CD4-positive, alpha-beta T cell treated with Interleukin-4 for 4 hours (primary cell): Measurements from ENCODE around the gene ZNF652.
A peak's percentile ranks its signal among the peaks of the same experiment; 100 is the strongest.
"Not testable (repeated sequence)": the region's sequence is repeated elsewhere in the genome, so short reads cannot be mapped to it uniquely, and the experiment has no call there.

Experiments used
- DNase-seq: peaks from one replicate; pipeline ENCODE4 v3.0.0-alpha.2; 2020

ZNF652 gene

DNA sequence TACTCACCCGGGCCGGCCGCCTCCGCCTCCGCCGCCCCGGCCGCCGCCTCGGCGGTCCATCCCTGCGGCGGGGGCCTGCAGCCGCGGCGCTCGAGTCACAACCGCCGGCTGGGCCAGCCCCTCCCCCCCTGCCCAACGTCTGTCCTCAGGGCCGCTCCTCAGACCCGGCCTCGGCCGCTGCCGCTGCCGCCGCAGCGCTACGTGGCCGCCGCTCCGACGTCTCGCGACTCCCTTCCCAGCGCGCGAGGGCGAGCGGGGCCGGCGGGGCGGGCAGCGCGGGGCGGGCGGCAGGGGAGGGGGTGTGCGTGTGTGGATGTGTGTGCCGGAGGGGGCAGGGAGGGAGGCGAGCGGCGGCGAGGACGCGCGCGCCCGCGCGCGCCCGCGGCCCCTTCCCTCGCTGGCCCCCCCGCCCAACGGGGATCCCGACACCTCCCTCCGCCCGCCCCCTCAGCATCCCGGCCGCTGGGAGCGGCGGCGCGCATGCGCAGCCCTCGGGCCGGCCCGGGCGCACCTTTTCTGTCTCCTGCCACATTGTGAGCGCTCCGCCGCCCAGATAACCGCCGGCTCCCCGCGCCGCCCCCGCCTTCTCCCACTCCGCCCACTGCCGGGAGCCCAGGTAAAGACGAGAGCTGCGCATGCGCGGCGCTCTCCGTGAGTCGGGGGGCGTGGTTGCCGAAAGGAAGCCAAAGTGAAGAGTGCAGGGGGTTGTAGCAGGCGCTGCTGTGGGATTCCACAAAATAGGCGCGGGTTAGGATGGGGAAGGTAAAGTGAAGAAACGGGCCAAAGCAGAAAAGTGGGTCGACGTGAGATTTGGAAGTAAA lies at the start of gene ZNF652:
Gene ZNF652, minus strand, starts transcription at position 349 of the 821 bp plus-strand sequence. CDS start 44,525 bp downstream, outside the sequence.
- DNase-seq = peak; percentile 97

DNA sequence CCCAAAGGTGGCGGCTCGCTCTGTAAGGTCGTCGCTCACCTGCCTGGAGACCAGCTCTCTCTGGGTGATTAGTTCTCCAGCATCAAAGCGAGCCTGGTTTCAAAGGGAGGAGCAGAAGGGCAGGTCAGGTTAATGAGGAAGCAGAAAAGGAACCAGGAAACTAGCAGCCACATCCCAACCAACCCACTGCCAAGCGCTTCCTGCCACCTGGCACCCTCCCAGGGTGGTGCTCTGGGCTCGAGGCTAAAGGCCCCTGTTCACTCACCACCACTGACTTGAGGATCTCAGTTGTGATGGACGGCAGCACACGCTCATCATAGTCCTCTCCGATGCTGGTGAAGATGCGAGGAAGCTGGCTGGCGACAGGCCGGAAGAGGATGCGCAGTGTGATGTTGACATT lies 47.0 kb upstream of the ZNF652 start:
- no peak for DNase-seq

DNA sequence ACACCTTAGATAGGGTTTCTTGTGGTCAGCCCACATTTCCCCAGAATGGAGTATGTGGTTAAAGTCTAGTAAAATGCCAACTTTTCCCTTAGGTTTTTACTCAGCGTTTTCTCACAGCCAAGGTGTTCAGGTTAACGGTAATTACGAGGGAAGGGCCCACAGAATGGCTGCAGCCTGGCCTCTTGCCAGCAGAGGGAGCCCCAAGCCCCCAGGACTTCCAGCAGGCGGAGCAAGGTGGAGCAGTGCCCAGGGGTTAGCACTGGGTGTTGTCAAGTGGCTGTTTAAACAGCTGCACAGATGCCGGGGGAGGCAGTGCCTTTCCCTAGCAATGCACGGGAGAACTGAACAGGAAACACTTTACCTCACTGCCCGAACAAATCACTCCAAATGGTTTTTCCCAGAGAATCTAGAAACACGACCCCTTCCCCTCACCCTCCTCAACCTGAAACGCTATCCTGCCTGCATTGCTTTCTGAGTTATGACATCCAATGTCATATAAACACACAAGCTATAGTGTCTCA lies 46.0 kb upstream of the ZNF652 start:
- peak; percentile 77 for DNase-seq

DNA sequence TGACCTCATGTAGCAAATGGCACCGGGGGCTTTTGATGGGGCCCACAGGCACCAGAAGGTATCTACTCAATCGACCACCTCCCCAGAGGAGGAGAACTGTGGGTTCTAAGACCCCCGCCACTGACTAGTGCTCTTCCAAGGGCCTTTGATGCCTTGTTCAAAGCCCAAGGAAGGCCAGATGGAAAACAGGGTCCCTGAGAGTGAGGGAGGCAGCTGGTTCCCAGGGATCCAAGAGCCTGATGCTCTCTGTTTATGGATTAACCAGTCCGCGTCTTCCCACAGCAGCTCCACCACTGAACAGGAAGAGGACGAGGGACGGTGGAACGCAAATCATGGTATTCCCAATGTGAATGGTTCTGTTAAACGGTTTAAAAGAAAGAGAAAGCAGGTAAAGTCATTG lies 45.0 kb upstream of the ZNF652 start:
- DNase-seq = no peak

DNA sequence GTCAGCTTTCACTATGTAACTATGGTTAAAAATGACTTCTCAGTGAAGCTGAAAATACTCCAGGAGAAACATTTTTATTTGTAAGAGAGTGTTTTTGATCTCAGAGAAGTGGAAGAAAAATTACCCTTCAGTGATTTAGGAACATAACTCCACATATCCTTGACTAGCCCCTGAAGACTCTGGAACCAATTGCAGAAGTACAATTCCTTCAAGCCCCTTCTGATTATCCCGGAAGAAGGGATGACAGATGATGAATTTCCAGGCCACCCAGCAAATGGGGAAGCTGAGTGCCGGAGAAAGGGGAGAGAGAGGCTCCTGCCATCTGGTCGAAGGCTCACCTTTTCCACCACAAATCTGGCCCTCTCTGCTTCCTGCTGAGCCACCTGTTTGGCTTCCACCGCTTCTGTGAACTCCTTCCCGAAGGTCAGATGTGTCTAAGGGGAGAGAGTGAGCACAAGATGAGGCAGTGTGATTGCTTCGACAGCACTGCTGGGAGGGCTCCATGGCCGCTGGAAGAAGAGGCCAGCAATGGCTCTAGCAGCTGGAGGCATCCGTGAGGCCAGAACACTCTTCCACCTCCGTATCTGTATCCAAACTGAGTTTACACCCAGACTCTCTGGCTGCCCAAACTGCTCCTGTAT lies 44.5 kb upstream of the ZNF652 start:
- DNase-seq = no peak

DNA sequence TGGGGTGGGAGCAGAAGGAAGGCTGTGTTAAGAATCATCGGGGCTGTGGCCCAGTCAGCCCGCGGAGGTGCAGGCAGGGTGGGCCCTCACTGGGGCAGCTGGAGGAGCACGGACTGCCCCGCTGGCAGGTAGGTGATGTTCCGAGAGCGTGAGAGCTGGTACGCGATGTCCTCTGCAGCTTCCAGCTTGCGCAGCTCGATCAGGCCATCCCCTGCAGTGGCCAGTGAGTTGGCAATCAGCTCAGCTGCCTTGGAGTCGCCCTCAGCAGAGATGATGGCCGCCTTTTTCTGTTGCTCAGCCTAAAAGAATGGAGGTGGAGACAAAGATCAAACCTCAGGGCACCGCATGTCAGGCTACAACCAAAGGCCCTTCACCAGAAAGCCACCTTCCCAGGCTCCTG lies 42.9 kb upstream of the ZNF652 start:
- DNase-seq = no peak

DNA sequence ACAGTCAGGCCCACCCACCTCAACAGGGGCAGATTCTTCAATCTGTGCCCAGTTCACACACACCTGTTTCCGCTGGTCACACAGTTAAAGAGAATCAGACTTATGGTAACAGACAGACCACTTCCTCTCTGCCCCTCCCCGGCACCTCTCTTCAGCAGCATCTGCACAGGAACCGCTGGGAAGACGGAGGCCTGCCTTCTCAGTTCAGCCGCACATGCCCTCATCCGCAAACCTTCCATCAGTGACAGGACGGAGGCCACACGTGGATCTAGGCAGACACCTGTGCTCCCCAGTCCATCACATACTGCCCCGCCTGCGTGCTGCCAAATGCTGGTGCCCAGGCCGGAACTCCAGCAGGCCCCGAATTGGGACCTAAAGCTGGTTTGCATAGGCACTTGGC lies 42.3 kb upstream of the ZNF652 start:
- peak; percentile 32 for DNase-seq

DNA sequence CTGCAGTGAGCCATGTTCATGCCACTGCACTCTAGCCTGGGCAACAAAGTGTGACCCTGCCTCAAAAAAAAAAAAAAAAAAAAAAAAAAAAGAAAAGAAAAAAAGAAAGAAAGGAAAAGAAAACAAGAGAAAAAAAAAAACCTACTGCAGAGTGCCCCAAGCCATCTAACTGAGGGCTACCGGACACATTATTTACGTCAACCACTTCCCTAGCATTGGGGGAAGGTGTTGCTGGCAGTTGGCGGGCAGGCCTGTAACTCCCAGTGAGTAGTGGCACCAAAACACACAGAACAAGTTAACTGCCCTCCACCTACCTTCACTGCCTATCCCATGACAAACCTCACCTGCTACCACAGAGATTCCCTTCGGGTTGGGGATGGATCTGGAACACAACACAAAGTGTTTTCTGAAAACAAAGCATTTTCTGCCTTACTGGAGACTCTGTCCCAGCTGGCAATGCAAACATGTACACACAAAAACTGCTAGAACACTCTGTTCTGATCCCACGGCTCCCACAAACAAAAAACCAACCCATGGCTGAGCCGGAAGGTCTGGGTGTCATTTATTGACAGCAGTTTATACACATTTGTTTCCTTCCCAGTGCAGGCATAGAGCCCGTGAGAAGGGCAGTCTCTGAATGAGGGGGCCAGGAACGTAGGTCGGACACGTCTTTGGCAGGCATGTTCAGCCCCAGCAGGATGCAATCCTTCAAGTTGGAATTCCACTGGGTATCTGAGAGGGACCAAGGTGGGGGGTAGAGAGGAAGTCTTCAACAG lies 41.7 kb upstream of the ZNF652 start:
- no peak for DNase-seq

DNA sequence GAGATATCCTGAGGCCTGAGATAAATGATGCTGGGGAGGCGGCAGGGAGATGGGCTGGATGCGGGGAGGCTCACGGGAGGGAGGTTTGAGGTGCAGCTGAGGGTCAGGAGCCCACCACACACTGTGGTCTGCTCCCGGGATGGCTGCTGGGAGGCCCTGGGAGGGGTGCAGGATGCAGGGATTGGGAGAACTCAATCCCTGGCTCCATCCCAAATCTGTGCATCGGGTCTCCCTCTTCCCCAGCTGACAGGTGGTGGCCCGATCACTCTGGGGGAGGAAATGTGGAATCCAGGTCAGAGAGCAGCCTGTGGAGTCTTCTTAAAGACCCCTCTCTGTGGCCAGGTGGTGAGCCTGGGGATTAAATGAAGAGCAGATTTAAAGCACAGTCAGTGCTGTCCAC lies 40.7 kb upstream of the ZNF652 start:
- no peak for DNase-seq

DNA sequence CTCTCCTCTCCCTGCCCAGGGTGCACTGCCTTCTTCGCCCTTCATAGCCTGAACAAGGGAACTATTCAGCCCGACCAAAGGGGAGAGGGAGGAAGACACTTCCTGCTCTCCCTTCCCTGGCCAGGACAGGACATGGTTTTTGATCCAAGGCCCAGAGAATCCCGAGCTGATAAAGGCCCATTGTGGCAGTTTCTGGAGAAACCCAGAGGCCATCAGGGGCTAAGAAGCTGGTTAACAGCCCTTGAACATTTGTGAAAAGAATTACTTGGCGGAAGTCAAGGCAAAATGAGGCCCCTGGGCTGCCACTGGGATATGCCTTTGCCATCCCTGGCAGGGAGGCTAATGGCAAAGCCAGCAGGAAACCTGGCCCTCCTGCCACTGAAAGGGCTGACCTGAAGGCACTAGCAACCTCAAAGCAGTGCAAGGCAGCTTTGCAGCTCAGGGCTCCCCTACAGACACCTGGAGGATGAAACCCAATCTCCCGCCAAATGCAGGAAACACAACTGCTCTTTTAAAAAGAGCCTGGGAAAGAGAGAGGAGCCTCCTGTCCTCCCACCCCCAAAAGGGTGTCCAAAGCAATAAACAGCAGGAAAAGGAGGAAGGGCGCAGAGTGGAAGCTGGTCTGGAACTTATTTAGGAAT lies 40.0 kb upstream of the ZNF652 start:
- DNase-seq = no peak

DNA sequence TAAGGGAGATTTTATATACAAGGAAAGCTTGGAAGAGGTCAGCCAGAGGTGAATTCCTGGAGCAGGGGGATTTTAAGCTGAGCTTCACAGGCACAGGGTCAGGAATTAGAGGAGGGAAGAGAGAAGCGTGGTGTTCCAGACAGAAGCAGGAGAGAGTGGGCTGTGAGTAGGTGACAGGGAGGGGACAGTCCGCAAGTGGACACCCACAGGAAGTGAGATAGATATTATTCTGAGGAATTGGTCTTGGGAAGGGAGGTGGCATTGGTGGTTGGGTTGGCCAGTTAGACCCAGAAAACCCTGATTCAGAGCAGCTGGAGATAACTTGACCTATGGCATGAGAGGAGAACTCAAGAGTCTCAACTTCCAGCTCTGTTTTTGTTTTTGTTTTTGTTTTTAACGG lies 37.9 kb upstream of the ZNF652 start:
- DNase-seq = no peak

DNA sequence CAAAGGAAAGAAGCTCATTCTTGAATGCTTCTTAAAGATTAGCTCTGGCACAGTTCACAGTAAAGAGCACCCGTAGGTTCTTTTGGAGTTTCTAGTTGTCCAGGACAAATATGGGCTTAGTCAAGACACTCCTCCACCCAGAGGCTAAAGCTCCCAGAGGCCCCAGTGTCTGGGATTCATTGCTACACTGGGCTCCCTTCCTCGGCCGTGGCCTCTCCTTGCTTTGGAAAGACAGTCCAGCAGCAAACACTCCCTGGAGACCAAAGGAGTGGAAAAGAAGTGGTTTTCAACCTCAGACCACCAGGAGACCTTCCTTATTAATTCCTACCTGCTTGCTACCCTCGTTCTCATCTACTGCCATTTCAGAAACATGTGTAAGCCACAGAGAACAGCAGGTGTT lies 35.5 kb upstream of the ZNF652 start:
- no peak for DNase-seq

DNA sequence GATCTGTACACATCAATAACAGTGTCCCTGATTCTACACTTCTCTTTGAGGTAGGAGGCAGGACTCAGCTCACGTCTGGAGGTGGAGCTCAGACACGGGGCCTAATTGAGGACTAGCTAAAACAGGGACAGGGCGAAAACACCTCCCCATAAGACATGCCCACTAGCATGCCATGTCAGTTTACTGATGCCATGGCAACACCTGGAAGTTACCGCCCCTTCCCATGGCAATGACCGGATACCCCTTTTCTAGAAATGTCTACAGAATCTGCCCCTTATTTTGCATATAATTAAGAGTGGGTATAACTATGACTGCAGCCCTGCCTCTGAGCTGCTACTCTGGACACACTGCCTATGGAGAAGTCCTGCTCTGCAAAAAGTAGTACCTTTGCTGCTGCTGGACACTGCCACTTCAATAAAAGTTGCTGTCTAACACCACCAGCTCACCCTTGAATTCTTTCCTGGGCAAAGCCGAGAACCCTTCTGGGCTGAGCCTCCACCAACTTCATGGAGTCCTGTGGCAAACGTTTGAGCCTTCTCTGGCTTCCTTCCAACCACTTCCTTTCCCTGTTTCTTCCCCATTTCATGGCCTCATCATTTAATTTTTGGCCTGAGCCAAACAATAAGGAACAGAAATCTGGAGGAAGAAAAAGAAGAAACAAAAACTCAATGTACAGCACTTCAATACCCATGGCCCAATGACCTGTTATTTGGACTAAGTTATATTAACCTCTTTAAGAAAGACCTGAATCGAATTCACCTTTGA lies 31.6 kb upstream of the ZNF652 start:
- DNase-seq = no peak

DNA sequence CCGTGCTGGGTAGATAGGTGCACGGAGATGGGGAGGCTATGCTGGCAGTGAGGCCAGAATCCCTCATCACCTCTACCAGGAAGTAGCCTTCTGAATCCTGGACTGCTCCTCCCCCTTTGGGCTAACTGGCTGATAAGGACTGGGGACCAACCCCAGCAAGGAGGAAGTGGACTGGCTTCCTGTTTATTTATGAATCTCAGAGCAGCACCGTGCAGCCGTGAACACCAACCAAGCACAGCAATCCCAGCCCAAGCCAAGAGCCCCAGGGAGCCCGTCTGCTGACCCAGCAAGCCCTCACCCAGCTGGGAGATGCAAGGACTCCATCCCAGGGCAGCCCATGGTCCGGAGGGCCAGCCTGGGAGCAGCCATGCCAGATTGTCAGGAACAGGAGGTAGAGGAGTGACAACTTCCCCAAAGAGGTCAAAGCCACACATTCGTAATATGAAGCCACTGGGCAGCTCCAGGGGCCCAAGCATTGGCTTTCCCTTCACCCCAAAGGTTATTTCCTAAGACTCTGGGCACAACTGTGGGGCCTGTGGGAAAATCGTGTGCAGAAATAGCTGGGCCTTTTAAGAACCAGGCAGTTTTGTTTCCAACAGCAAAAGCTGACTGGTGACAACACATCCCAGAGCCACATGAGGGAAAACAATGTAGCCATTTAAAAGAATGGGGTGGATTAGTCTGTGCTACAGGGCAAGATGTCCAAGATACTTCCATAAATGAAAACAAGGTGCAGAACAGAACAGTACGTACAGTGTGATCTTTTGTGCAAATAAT lies 28.7 kb upstream of the ZNF652 start:
- DNase-seq = peak; percentile 38

DNA sequence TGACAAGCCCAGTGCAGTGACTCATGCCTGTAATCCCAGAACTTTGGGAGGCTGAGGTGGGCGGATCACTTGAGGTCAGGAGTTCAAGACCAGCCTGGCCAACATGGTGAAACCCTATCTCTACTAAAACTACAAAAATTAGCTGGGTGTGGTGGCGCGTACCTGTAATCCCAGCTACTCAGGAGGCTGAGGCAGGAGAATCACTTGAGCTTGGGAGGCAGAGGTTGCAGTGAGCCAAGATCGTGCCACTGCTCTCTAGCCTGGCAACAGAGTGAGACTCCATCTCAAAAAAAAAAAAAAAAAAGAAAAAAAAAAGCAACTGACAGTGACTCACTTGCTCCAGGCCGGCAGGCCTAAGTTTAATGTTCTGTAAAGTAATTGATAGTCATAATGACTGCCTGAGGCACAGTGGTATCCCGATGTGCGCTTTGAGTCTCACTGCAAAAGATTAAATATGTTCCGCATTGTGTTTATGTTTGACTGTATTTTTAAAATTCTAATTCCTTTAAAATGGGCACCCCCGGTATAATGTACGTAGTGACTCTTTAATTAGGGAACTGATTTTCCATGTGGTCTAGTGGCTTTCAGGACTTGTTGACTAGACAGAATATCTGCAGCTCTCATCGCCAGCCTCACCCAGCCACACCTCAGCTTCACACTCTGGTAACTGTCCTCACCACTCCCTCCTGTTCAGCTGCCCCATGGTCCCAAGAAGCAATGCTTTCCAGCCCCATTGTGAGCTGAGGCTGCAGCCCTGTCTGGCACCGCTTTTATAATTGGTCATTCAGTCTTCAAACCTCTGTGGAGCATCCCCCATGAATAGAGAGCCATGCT lies 27.7 kb upstream of the ZNF652 start:
- DNase-seq = not testable (repeated sequence)

DNA sequence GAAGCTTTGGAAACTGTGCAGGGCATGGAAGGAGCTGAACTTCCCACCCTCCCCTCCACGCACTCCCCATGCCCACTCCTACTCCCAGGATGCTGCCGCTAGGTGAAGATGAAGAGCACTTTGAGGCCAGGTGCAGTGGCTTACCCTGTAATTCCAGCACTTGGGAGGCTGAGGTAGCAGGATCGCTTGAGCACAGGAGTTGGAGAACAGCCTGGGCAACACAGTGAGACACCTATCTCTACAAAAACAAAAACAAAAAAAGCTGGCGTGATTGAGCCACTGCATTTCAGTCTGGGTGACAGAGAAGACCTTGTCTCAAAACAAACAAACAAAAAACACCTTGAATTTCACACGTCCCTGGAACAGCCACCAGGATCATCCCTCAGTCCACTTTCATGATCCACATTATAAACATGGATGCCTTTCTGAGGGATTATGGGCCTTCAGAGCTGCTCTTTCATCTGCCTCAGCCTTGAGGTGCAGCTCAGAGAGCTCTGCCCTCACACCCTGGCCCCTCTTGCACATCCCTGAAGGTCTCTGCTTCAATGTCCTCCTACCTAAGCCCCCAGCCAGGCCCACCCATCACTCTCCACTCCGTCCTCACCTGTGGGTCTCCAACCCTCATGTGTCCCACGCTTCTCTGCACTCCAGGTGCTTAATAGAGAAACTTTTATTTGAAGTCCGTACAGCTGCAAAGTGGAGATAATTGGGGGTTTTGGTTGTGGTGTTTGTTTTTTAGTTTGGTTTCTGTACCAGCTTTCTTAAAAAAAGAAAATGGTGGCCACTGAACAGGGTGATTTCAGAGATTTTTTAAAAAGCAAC lies 26.9 kb upstream of the ZNF652 start:
- DNase-seq = no peak

DNA sequence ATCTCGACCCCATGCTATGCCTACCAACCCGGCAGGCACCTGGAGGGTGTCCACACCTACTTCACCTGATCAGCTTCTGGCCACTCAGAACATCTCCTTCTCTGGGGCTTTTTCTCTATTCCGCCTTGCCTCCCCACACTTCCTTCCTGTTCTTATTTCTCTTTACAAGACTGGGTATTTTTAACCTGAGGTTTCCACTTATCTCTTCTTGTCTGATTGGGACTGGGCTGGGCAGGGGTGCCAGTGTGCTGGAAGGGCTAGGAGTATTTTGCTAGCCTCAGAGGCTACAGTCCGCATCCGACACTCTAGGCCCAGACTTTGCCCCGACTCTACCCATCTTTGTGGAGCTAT lies 26.2 kb upstream of the ZNF652 start:
- peak; percentile 72 for DNase-seq

DNA sequence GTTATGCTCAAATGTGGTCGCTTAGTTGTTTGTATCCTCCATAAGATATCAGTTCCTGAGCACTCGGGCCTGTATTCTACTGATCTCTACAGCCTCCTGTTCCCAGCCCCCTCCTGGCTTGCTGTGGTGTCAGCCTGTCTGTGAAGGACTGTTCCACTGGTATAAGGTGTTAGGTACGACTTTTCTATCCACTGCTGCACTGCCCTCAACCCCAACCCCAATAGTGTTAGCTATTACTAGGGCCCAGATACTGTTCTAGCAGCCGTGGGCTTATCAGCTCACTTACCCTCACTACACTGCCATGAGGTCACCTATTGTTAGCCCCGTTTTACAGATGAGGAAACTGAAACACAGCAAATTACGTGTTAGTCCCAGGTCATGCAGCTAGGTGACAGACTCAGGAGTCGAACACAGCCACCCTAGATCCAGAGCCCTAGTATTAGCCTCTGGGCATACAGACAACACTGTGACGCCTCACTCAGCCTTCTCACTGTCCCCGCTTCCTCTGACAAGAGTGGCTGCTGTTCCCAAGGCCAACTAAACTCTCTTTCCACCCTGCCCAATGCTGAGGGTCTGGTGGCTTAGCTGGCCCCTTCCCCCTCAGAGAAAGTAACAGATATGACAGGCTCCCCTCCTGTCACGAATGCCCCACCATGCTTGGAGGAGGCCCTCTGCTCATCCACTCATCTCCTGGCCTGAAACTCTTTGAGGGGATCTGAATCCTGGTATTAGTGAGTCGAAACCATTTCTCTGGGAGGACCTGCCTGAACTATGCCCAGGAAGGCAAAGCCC lies 25.6 kb upstream of the ZNF652 start:
- peak; percentile 47 for DNase-seq

DNA sequence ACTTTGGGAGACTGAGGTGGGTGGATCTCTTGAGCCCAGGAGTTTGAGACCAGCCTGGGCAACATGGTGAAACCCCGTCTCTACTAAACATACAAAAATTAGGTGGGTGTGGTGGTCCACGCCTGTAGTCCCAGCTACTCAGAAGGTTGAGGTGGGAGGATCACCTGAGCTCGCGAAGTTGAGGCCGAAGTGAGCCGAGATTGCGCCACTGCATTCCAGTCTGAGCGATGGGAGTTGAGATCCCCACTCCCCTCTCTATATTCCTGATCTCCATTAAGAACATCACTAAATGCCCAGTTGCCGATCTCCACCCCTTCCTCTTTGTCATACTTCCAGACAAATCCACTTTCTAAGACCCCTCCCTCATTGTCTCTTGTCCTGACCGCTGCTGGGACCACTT lies 24.3 kb upstream of the ZNF652 start:
- no peak for DNase-seq
